HepG2 (cell line): ENCODE measurements around the gene TOX2. TPM values are rescaled to one million over a fixed set of nuclear protein-coding genes. Genes with fewer than 3 reads are reported as not detected.
A peak's percentile ranks its signal among the peaks of the same experiment; 100 is the strongest.

Source experiments
- ARID2 ChIP-seq: sonication (generic); formaldehyde crosslinking; IDR thresholded peaks from 2 replicates; pipeline ENCODE4 v1.8.1; 2022; ENCODE audit warnings: mild to moderate bottlenecking, missing genetic modification reagents, borderline replicate concordance
- ATF1 ChIP-seq: IDR thresholded peaks from 2 replicates; pipeline ENCODE4 v1.6.1; 2016; ENCODE audit warnings: mild to moderate bottlenecking, control low read depth
- ATRX ChIP-seq: sonication (generic); formaldehyde crosslinking; IDR thresholded peaks from 2 replicates; pipeline ENCODE4 v1.4.0; 2020; ENCODE audit warnings: missing genetic modification reagents, borderline replicate concordance
- FOSL1 ChIP-seq: sonication (generic); formaldehyde crosslinking; IDR thresholded peaks from 2 replicates; pipeline ENCODE4 v1.9.0; 2021; ENCODE audit warnings: missing genetic modification reagents, borderline replicate concordance
- GLI4 ChIP-seq: sonication (generic); formaldehyde crosslinking; IDR thresholded peaks from 2 replicates; pipeline ENCODE4 v1.5.1; 2020; ENCODE audit warnings: missing genetic modification reagents, mild to moderate bottlenecking, moderate library complexity, borderline replicate concordance
- HNF4G ChIP-seq, 2 experiments: sonication (generic) in 1 of 2; formaldehyde crosslinking in 1 of 2; IDR thresholded peaks; 2 replicates each; pipeline versions ENCODE4 v1.4.0 to v1.6.1; 2011 to 2020; ENCODE audit warnings: borderline replicate concordance in 2 of 2, low read depth in 2 of 2, mild to moderate bottlenecking in 2 of 2, low read length in 1 of 2, missing genetic modification reagents in 1 of 2, moderate library complexity in 1 of 2
- MED8 ChIP-seq: sonication (generic); formaldehyde crosslinking; IDR thresholded peaks from 2 replicates; pipeline ENCODE4 v1.8.1; 2023; ENCODE audit warnings: mild to moderate bottlenecking, missing genetic modification reagents; ENCODE audit not compliant: insufficient replicate concordance
- PITX1 ChIP-seq: sonication (generic); formaldehyde crosslinking; IDR thresholded peaks from 2 replicates; pipeline ENCODE4 v1.5.1; 2020; ENCODE audit warnings: mild to moderate bottlenecking, missing genetic modification reagents
- THAP11 ChIP-seq: IDR thresholded peaks from 2 replicates; pipeline ENCODE4 v1.6.1; 2016; ENCODE audit warnings: missing biosample characterization, missing genetic modification reagents
- ZBTB8A ChIP-seq: sonication (generic); formaldehyde crosslinking; IDR thresholded peaks from 2 replicates; pipeline ENCODE4 v1.4.0; 2020; ENCODE audit warnings: mild to moderate bottlenecking, low read depth, missing genetic modification reagents, borderline replicate concordance
- ZNF382 ChIP-seq: sonication (generic); formaldehyde crosslinking; IDR thresholded peaks from 2 replicates; pipeline ENCODE4 v1.5.0; 2020; ENCODE audit warnings: missing genetic modification reagents, mild to moderate bottlenecking, borderline replicate concordance
- ZNF562 ChIP-seq: sonication (generic); formaldehyde crosslinking; IDR thresholded peaks from 2 replicates; pipeline ENCODE4 v1.8.0; 2022; ENCODE audit warnings: missing genetic modification reagents, borderline replicate concordance
- ZNF609 ChIP-seq: sonication (generic); formaldehyde crosslinking; IDR thresholded peaks from 2 replicates; pipeline ENCODE4 v1.4.0; 2020; ENCODE audit warnings: mild to moderate bottlenecking, missing genetic modification reagents, borderline replicate concordance
- ZNF678 ChIP-seq: sonication (generic); formaldehyde crosslinking; IDR thresholded peaks from 2 replicates; pipeline ENCODE4 v1.4.0; 2020; ENCODE audit warnings: mild to moderate bottlenecking, missing genetic modification reagents
- ZNF839 ChIP-seq: sonication (generic); formaldehyde crosslinking; IDR thresholded peaks from 2 replicates; pipeline ENCODE4 v1.4.0; 2020; ENCODE audit warnings: missing genetic modification reagents, mild to moderate bottlenecking, borderline replicate concordance
- polyA plus RNA-seq, 8 experiments: library from polyadenylated mRNA; depleted of rRNA in 3 of 8; stranded (reverse) in 7 of 8; unstranded in 1 of 8; fragments of >200 nt; fragmentation: Illumina TruSeq in 4 of 8; extraction: Trizol in 4 of 8; gene quantifications; 2 replicates each; pipeline versions ENCODE4 v1.2.1 to v1.2.3, GENCODE V29; 2011 to 2016; ENCODE audit warnings: low read depth in 4 of 8, missing spikeins in 1 of 8, mixed read lengths in 1 of 8; ENCODE audit not compliant: insufficient read depth in 1 of 8
- total RNA-seq, 5 experiments: library from RNA; depleted of rRNA; stranded (reverse); fragments of >200 nt; fragmentation: Illumina TruSeq; extraction: Trizol; gene quantifications; 2 replicates each; pipeline ENCODE4 v1.2.3, GENCODE V29; 2016; ENCODE audit warnings: low read depth in 1 of 5
- TF ChIP-seq, protein P1 (sequence below): IDR thresholded peaks from 2 replicates; pipeline ENCODE4 v1.6.1; 2016; ENCODE audit warnings: missing biosample characterization, missing genetic modification reagents, low read depth
- TF ChIP-seq, protein P2 (sequence below): IDR thresholded peaks from 2 replicates; pipeline ENCODE4 v1.6.1; 2012; ENCODE audit warnings: low read depth, low read length, improper control_type of control experiment
- TF ChIP-seq, protein P3 (sequence below): IDR thresholded peaks from 2 replicates; pipeline ENCODE4 v1.6.1; 2016

The TOX2 gene
- total and polyA plus RNA-seq, 2 of the 13 experiments (the other 11 are each of a cell fraction or from before 2014, with no cell fraction given), result not detected

GRCh38 chr20:43959079-43959919 is 44.6 kb downstream of the TOX2 start (continued):
- TF ChIP-seq, protein P1, sequence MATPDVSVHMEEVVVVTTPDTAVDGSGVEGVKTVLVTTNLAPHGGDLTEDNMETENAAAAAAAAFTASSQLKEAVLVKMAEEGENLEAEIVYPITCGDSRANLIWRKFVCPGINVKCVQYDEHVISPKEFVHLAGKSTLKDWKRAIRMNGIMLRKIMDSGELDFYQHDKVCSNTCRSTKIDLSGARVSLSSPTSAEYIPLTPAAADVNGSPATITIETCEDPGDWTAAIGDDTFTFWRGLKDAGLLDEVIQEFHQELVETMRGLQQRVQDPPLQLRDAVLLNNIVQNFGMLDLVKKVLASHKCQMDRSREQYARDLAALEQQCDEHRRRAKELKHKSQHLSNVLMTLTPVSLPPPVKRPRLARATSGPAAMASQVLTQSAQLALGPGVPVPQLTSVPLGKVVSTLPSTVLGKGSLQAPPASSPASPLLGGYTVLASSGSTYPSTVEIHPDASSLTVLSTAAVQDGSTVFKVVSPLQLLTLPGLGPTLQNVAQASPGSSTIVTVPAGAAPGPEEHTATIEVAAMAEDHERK (CRISPR knock-in tag), result no peak
- TF ChIP-seq ARID2, result no peak
- peak; percentile 93 for TF ChIP-seq HNF4G (IDR thresholded peaks at IDR 0.05; ENCODE audit: borderline replicate concordance, low read depth, low read length)
- TF ChIP-seq HNF4G (CRISPR knock-in tag; IDR thresholded peaks at IDR 0.05; ENCODE audit: borderline replicate concordance, low read depth), result peak; percentile 89; the same call in 1 of the 2 replicates
- TF ChIP-seq FOSL1 (CRISPR knock-in tag), result no peak
- TF ChIP-seq ZNF839 (CRISPR knock-in tag), result no peak
- no peak for TF ChIP-seq ATF1 (CRISPR knock-in tag)
- TF ChIP-seq ATRX (CRISPR knock-in tag), result no peak
- TF ChIP-seq, protein P2, sequence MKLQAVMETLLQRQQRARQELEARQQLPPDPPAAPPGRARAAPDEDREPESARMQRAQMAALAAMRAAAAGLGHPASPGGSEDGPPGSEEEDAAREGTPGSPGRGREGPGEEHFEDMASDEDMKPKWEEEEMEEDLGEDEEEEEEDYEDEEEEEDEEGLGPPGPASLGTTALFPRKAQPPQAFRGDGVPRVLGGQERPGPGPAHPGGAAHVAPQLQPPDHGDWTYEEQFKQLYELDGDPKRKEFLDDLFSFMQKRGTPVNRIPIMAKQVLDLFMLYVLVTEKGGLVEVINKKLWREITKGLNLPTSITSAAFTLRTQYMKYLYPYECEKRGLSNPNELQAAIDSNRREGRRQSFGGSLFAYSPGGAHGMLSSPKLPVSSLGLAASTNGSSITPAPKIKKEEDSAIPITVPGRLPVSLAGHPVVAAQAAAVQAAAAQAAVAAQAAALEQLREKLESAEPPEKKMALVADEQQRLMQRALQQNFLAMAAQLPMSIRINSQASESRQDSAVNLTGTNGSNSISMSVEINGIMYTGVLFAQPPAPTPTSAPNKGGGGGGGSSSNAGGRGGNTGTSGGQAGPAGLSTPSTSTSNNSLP, result no peak
- TF ChIP-seq ZNF382, result no peak
- TF ChIP-seq GLI4 (CRISPR knock-in tag), result no peak
- peak; percentile 34; the same call in 1 of the 2 replicates for TF ChIP-seq ZNF609
- TF ChIP-seq ZBTB8A (CRISPR knock-in tag), result no peak
- no peak for TF ChIP-seq ZNF562 (CRISPR knock-in tag)
- no peak for TF ChIP-seq ZNF678 (CRISPR knock-in tag)
- TF ChIP-seq, protein P3, sequence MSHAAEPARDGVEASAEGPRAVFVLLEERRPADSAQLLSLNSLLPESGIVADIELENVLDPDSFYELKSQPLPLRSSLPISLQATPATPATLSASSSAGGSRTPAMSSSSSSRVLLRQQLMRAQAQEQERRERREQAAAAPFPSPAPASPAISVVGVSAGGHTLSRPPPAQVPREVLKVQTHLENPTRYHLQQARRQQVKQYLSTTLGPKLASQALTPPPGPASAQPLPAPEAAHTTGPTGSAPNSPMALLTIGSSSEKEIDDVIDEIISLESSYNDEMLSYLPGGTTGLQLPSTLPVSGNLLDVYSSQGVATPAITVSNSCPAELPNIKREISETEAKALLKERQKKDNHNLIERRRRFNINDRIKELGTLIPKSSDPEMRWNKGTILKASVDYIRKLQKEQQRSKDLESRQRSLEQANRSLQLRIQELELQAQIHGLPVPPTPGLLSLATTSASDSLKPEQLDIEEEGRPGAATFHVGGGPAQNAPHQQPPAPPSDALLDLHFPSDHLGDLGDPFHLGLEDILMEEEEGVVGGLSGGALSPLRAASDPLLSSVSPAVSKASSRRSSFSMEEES (CRISPR knock-in tag), result 0 out of 2 replicates have a peak, but pooled peaks have one; percentile 39
- TF ChIP-seq PITX1 (CRISPR knock-in tag), result peak; percentile 71
- peak; percentile 58 for TF ChIP-seq MED8 (CRISPR knock-in tag)
- peak; percentile 45; the same call in 1 of the 2 replicates for TF ChIP-seq THAP11 (CRISPR knock-in tag)
